ENCODE measurements around the gene WSCD1. TPM values are rescaled to one million over a fixed set of nuclear protein-coding genes. Genes with fewer than 3 reads are reported as not detected.

Gene WSCD1
- polyA plus RNA-seq, 3 donors, result not detected

- 91% methylated on average over 7 of the region's 8 CpGs for WGBS (ENCODE audit: insufficient coverage)
- H3K9me3 Mint-ChIP-seq, result peaks cover 0 to 2% (median 0%) of the 10 kb centered on the region in 7 donors
- H3K9me3 ChIP-seq (replicated peaks in 1 of 2; ENCODE audit: control insufficient read depth in 1 of 2, insufficient read depth in 1 of 2, low read length in 2 of 2), result peaks cover 0 to 15% of the 10 kb centered on the region in 2 donors
- H3K36me3 Mint-ChIP-seq, result no peaks in the 10 kb centered on the region
- H3K9ac ChIP-seq (ENCODE audit: insufficient read depth, low read length, poor library complexity, severe bottlenecking), result no peak overlapping the region
- H3K27ac Mint-ChIP-seq, result no peak overlapping the region
- H3K27me3 ChIP-seq (ENCODE audit: control insufficient read depth in 2 of 2, insufficient read depth in 2 of 2, low read length in 2 of 2), result peaks cover 11 to 27% of the 10 kb centered on the region in 2 donors
- no peak overlapping the region for H3K4me3 Mint-ChIP-seq
- H3K4me1 ChIP-seq (ENCODE audit: control insufficient read depth in 1 of 2, insufficient read depth in 2 of 2, low read length in 2 of 2), result no peaks in the 10 kb centered on the region
- intact Hi-C loops (cut with micrococcal nuclease), result no loop called here
- H3K27ac ChIP-seq (ENCODE audit: low read depth in 1 of 2, low read length in 2 of 2), result no peak overlapping the region
- no peaks in the 10 kb centered on the region for H3K36me3 ChIP-seq (replicated peaks in 1 of 2; ENCODE audit: control insufficient read depth in 1 of 2, insufficient read depth in 2 of 2, low read length in 2 of 2)
- peaks cover 19 to 34% (median 32%) of the 10 kb centered on the region in 3 donors for H3K27me3 Mint-ChIP-seq (ENCODE audit: low read depth in 3 of 3)
- H3K4me1 Mint-ChIP-seq, result no peaks in the 10 kb centered on the region
- DNase-seq, result no peak
- no peaks in the 10 kb centered on the region for H3K79me2 ChIP-seq (ENCODE audit: insufficient read depth, low read length)
- H3K4me2 ChIP-seq (replicated peaks; ENCODE audit: extremely low read depth, low read length, poor library complexity, severe bottlenecking), result no peak overlapping the region
- H3K4me3 ChIP-seq (replicated peaks in 1 of 3; ENCODE audit: low read depth in 2 of 3, low read length in 3 of 3), result no peak overlapping the region
- no peak for TF ChIP-seq CTCF (IDR thresholded peaks at IDR 0.05)
- no peak overlapping the region for H2AFZ ChIP-seq (ENCODE audit: insufficient read depth, low read depth, low read length, poor library complexity, severe bottlenecking)
- H4K20me1 ChIP-seq (ENCODE audit: insufficient read depth, low read length), result no peaks in the 10 kb centered on the region
Observed at GRCh38 chr17:6075845-6076244, 5.7 kb downstream of the WSCD1 start.

GRCh38 chr17:6077752-6078151, 7.6 kb downstream of the WSCD1 start:
- no peaks in the 10 kb centered on the region for H3K36me3 Mint-ChIP-seq
- DNase-seq, result no peak
- no peaks in the 10 kb centered on the region for H4K20me1 ChIP-seq (ENCODE audit: insufficient read depth, low read length)
- 85% methylated on average over 2 of the region's 5 CpGs for WGBS (ENCODE audit: insufficient coverage)
- peaks cover 3 to 17% (median 14%) of the 10 kb centered on the region in 3 donors for H3K27me3 Mint-ChIP-seq (ENCODE audit: low read depth in 3 of 3)
- TF ChIP-seq CTCF (IDR thresholded peaks at IDR 0.05), result no peak
- intact Hi-C loops (cut with micrococcal nuclease), result no loop called here
- no peaks in the 10 kb centered on the region for H3K4me1 ChIP-seq (ENCODE audit: control insufficient read depth in 1 of 2, insufficient read depth in 2 of 2, low read length in 2 of 2)
- H3K4me3 Mint-ChIP-seq, result no peak overlapping the region
- no peak overlapping the region for H3K4me3 ChIP-seq (replicated peaks in 1 of 3; ENCODE audit: low read depth in 2 of 3, low read length in 3 of 3)
- H3K27ac Mint-ChIP-seq, result no peak overlapping the region
- peaks cover 0 to 8% of the 10 kb centered on the region in 2 donors for H3K27me3 ChIP-seq (ENCODE audit: control insufficient read depth in 2 of 2, insufficient read depth in 2 of 2, low read length in 2 of 2)
- H3K9me3 Mint-ChIP-seq, result no peaks in the 10 kb centered on the region
- H3K9ac ChIP-seq (ENCODE audit: insufficient read depth, low read length, poor library complexity, severe bottlenecking), result no peak overlapping the region
- H3K27ac ChIP-seq (ENCODE audit: low read depth in 1 of 2, low read length in 2 of 2), result no peak overlapping the region
- no peaks in the 10 kb centered on the region for H3K4me1 Mint-ChIP-seq
- H3K9me3 ChIP-seq (replicated peaks in 1 of 2; ENCODE audit: control insufficient read depth in 1 of 2, insufficient read depth in 1 of 2, low read length in 2 of 2), result no peaks in the 10 kb centered on the region
- no peaks in the 10 kb centered on the region for H3K79me2 ChIP-seq (ENCODE audit: insufficient read depth, low read length)
- no peak overlapping the region for H3K4me2 ChIP-seq (replicated peaks; ENCODE audit: extremely low read depth, low read length, poor library complexity, severe bottlenecking)
- no peaks in the 10 kb centered on the region for H3K36me3 ChIP-seq (replicated peaks in 1 of 2; ENCODE audit: control insufficient read depth in 1 of 2, insufficient read depth in 2 of 2, low read length in 2 of 2)
- H2AFZ ChIP-seq (ENCODE audit: insufficient read depth, low read depth, low read length, poor library complexity, severe bottlenecking), result no peak overlapping the region
